Measurements from ENCODE around the gene UQCR10.

The UQCR10 gene

DNA sequence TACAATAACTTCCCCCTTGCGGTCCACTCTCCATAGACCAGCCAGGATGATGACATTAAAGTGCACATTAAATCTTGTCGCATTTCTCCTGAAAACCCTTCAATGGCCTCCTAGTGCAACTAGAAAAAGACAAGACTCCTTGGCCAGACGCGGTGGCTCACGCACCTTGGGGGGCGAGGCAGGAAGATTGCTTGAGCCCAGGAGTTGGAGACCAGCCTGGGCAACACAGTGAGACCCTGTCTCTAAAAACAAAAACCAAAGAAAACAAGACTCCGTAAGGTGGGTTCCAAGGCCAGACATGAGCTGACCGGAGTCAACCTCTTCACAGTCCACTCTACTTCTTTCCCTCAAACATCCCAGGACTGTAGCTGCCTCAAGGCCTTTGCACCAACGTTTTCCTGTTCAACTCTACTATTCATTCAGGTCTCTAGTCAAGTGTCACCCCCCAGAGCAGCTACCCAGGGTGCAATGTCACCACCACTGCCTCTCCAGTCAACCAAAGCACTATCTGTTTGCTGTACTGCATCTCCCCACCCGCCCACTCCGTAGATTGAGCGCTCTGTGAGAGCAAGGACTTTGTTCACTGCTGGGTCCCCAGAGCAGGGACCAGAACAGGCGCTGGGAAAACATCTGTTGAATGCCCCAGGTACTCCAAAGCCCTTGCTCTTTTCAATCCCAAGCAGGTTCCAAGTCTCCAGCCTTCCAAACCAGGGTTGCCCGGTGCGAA lies 1.1 kb upstream of the UQCR10 start:
- no peak for DNase-seq

- DNase-seq = peak; percentile 95
Measured at GRCh38 chr22:29766632-29767170, 468 bp upstream of the UQCR10 start, which contains the start of gene ZMAT5. Gene ZMAT5 (minus strand): TSS chr22:29767007. CDS start chr22:29748544, 18,463 bp downstream.

- DNase-seq = no peak
Measured at GRCh38 chr22:29768052-29768693, 1.0 kb downstream of the UQCR10 start.

DNA sequence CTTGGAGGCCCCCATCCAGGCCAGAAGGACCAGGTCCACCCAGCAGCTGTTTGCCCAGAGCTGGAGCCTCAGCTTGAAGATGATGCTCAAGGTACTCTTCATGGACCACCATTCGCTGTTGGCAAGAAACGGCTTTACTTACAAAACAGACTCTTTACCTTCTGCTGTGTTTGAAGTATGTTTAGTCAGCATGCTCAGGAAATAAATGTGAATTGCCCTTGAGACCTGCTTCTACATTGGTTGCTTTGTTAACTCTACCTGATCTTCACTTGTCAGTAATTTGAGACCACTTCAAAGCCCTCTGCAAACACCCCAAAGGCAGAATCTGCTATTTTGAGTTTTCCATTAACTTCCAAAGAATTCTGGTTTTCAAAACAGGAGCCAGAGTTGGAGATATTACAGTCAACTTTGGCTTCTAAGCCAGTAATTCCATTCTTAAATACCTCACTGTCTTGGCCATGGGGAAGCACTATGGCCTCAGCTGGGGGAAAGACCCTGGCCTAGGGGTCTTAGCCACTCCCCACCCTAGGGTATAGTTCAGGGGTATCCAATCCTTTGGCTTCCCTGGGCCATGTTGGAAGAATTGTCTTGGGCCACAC lies 2.7 kb downstream of the UQCR10 start:
- no peak for DNase-seq

- DNase-seq = no peak
Measured at GRCh38 chr22:29772170-29772641, 5.0 kb downstream of the UQCR10 start.

- no peak for DNase-seq
Measured at GRCh38 chr22:29773233-29773632, 6.1 kb downstream of the UQCR10 start.

- DNase-seq = no peak
Measured at GRCh38 chr22:29780220-29780619, 13.1 kb downstream of the UQCR10 start.

DNA sequence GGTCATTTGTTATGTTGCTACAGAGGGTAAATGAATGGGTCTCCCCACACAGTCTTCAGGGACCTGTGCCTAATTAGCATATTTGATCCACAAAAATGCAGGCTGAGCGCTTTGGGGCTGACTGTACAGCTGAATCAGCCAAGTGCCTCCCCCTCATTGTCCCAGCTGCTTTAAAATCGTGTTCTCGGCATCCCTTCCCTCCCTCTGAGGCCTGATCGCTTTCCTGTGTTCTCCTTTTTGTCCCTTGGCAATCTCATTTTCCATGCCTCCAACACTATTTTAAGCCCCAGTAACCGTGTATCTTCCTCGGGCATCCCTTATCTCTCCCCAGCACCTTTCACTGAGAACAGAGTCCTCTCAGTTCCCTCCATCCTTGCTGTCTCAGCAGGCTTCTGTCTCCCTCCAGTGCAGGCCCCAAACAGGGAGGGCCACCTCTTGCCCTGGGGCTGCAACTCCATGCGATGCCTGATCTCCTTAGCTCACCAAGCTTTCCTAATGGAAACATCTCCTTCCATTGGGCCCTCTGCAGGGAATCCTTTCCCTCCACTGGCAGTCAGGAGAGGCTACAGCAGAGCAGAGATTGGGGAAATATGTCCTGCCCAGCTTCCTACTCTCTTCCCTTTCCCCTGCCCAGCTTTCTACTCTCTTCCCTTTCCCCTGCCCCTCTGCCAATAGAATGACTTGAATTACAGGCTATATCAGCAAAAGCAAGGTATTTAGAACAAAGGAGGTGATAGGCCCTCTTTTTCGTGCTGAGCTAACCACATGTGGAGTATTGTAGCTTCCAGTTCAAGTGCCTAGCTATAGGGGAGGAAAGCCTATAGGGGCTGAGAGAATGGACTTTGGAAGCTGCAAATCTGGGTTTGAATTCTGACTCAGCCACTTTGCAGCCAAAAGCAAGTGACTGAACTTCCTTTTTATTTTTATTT lies 13.8 kb downstream of the UQCR10 start:
- no peak for DNase-seq

- DNase-seq = no peak
Measured at GRCh38 chr22:29782061-29782845, 15.1 kb downstream of the UQCR10 start.

DNA sequence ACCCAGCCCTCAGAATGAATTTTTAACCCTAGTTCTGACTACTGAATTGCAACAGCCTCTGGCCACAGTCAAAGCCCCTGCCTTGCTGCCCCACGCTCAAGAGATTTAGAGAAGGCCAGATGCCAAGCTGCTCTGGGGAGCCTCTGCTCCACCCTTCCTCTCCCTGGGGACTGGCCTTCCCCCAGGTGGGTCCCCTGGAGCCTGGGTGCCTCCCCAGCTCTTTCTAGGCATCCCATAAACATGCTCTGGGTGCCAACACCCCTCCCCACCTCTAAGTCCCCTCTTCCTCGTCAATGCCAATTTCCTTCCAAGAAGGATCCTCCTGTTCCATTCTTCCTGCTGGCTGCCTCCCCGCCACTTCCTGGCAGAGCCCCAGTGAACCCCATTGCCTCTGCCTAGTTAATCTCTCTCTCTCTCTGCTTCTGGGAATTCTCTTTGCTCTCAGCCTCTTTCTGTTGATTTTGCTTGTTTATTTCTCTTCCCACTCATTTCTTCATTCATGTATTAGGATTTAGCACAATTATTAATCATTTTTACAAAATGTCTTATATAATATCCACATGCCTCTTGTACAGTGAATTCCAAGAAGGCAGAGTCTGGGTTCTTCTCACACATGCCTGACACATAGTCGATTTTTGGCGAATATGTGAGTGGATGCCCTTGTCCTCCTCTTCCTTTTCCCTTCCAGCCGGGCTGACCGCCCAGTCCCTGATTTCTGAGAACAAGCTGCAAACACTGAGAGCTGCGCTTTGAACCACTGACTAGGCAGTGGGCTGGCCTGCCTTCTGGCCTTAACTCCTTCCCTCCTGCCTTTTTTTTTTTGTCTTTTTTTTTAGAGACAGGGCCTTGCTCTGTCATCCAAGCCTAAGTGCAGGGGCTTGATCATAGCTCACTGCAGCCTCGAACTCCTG lies 17.5 kb downstream of the UQCR10 start:
- DNase-seq = no peak

GRCh38 chr22:29786031-29786430 lies 18.9 kb downstream of the UQCR10 start:
- DNase-seq = no peak

DNA sequence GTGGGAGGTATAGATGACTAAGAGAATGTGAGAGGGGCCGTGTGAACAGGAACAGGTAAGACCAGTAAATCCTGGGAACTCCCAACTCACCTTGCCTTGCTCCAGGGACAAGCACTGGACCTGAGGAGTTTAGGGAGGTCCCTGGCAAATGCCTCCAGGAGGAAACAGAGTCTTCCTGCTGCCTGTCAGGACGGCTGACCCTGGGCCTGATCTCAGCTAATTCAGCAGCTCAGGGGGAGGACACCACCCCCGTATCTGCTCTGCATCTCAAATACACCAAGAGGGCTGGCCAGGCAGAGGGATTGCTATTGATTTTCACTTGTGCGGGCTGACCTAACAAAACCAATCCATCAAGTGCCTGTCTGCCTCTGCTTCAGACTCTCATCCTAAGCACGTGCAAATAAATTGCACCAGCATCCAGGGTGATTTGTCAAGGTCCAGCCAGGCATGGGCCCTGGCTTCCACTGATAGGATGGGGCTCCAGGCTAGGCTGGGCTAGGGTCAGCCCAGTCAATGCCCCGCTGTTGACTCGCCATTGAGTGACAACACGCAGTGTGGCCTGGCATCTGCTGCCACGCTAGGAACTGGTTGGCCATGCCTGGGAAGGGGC lies 20.3 kb downstream of the UQCR10 start:
- no peak for DNase-seq

DNA sequence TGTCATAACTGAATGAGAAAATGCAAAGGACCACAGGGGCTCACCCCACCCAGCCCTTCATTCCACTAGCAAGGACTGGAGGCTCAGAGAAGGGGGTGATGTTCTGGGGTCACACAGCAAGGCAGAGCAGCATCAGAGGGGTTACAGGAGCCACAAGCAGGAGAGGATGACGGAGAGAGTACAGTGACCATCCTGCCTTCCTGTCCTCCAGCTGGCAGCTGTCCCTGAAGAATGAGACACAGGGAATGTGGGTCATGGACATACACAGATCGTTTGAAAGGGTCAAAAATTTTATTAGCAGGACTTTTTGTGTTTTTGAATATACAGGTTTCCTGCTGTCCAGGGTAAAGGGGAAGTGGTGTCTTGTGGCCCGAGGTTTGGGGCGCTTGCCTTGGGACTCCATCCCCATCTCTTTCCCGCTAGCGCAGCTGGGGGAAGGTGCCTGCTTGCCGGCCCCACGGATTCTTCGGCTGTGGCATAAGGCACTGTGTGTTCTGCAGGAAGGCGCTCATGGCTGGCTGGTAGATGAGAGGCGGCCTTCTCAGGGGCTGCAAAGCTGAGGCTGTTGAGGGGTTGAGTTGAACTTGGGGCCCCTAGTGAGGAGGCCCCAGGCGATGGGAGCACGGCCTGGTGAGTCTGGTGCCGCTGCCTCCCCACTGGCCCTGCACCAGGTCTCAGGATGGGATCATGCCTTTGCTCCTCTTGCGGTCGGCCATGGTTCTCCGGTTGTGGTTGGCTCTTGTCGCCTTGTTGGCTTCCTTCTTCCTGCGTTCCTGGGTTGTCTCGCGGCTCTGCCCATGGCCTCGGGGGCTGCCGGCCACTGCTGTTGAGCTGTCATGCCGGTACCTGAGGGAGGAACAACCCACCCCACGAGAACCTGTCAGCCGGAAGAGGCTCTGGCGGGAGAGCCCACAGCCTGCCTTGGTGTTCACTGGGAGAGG lies 21.4 kb downstream of the UQCR10 start:
- no peak for DNase-seq

DNA sequence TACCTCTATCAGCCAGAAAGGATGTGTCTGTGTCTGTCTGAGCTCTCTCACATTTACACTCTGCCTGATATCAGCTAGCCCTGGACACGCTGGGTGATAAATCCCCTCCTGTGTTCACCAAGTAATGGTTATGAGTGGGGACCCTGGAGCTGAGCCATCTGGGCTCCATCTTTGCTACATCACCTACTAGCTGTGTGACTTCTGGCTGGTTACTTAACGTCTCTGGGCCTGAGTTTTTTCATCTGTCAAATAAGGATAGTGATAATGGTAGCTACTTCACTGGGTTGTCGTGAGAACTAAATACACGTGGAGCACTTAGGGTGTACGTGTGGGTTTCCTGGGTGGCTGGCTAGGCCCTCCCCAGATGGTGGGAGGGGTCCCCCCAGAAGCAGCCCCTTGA lies 22.9 kb downstream of the UQCR10 start:
- DNase-seq = no peak

GRCh38 chr22:29793396-29793795 lies 26.2 kb downstream of the UQCR10 start:
- DNase-seq = no peak

- no peak for DNase-seq
Measured at GRCh38 chr22:29795663-29796062, 28.5 kb downstream of the UQCR10 start.

- DNase-seq = no peak
Measured at GRCh38 chr22:29797351-29797750, 30.2 kb downstream of the UQCR10 start.

GRCh38 chr22:29798318-29798717 lies 31.1 kb downstream of the UQCR10 start:
- DNase-seq = no peak

DNA sequence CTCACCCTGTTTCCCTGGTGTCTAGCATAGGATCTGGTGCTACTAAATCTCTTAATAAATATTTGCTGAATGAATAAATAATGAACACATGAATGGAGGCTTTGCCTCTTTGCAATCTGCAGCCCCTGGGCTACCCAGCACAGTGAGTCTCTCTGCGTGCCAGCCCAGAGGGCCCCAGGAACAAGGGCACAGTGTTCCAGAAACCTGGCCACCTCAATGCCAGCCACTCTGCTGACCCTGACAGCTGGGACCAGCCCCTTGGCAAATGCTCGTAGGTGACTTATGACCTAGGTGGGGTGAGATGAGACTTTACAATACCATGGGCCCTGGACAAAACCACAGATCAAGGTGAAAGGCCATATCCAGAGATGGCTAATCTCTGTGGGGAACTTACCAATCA lies 31.6 kb downstream of the UQCR10 start:
- DNase-seq = no peak

Data from KG1 (cell line).